Stimulated activated CD8-positive, alpha-beta memory T cell treated with anti-CD3 and anti-CD28 coated beads, Interleukin-7, amount 100 ng/mL, for 24 hours (primary cell): ENCODE results near the gene TMEM19.

Experiments used
- DNase-seq: peaks from one replicate; pipeline ENCODE4 v3.0.0-alpha.2; 2020; ENCODE audit warnings: low read depth

TMEM19 gene

GRCh38 chr12:71685914-71686657 is at the start of gene TMEM19:
Gene TMEM19, plus strand, starts transcription at chr12:71686082. Its CDS starts 599 bp downstream, at chr12:71686681.
- DNase-seq = peak; percentile 65

DNA sequence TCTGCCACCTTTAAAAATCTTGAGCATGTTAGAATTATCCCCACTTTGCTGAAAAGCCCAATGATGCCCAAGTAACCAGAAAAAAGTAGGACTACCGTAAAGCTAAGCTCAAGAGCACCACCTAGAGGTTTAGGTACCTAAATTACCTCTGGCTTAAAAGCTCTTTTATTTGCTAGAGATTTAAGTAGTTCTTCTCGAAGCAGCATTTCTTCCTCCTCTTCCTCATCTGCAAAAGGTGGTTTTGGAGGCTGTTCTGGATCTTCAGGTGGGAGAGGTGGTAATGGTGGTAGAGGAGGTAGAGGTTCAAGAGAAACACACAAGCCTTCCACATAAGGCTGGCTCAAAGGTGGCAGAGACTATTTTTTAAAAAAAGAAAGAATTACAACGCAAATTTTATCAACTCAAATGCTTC is 49.2 kb upstream of the TMEM19 start:
- no peak for DNase-seq

DNA sequence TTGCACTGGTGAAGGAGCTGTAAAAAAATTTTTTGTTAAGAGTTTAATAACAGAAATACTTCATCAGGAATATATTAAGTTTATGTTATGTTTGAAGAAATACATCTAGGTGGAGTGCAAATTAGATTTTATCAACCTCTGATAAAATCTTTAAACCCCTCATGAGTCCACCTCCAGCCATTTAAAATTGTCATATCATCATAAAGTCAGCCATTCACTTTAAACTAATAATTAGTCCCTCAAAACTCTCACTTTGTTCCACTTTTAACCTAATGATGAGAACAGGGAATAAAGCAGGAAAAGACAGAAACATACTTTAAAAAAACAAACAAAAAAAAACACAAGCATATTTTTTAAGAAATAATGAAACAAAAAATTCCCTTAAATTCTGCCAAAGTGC is 47.4 kb upstream of the TMEM19 start:
- no peak for DNase-seq

GRCh38 chr12:71639341-71639760 is 46.5 kb upstream of the TMEM19 start:
- DNase-seq = no peak

DNA sequence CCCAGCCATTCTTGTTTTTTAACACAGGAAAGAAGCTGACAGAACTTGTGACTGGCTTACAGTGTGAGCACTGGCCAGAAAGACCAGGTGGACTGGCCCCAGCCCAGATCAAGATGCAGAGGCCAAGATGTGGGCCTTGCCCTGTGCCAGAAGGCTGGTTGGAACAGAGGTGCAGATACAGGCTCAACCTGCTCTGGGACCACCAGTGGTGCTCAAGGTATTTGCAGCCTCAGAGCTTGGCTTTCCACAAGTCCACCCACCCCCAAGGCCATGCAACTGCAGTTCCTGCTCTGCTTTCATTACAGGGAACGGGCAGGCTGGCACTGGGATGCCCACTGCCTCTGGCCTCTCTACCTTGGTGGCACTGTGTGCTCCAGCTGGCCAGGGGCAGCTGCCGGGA is 45.6 kb upstream of the TMEM19 start:
- no peak for DNase-seq

DNA sequence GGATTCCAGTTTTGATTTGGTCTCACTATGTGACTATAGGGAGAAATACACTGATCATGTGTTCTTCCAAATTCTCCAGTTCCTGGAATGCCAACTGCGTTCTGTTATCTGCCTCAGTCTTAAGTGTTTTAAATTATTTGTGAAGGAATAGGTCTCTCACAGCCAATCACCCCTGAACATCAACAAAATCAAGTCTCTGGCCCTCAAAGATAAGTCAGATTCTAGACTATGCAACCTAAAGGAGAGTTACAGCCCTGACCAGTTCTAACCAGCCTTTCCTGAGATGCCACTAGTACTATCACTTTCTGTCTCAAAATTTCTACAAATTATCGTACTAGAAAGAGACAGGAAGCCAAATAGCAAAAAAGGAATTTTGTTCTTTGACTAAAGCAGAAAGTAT is 44.5 kb upstream of the TMEM19 start:
- DNase-seq = no peak

GRCh38 chr12:71642264-71642663 is 43.6 kb upstream of the TMEM19 start:
- no peak for DNase-seq

DNA sequence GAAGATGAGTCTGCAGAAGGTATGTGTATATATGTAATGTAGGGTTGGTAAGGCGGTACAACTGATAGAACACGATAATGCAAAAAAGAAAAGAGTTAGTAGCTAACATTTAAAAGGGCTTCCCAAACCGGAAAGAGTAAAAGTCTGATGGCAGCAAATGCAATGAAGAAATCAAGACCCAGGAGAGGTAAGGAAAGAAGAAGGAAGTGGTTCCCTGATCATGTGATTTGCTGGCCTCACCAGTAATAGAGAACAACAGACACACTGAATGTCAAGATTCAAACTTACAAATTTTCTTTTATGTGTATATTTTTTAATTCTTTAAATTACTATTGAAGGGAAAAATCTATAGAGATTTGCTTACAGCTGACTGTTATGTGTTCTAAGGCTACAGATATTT is 40.6 kb upstream of the TMEM19 start:
- DNase-seq = no peak

DNA sequence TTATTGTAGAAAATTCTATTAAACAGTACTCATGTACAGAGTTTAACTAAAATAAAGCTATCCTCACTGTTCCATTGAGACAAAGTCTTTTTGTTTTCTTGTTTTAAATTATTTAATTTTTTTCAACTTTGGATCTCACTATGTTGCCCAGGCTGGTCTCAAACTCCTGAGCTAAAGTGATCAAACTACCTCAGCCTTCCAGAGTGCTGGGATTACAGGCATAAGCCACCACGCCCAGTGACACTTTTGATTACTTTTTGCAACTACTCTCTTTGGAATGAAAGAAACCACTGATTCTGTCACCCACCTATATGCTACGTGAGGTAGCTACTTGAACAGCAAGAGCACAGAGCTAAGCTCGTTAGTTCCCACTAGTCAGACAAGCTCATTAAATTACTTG is 39.4 kb upstream of the TMEM19 start:
- no peak for DNase-seq

- DNase-seq = no peak
Measured at GRCh38 chr12:71648537-71648936, 37.3 kb upstream of the TMEM19 start.

GRCh38 chr12:71649401-71649800 is 36.5 kb upstream of the TMEM19 start:
- no peak for DNase-seq

DNA sequence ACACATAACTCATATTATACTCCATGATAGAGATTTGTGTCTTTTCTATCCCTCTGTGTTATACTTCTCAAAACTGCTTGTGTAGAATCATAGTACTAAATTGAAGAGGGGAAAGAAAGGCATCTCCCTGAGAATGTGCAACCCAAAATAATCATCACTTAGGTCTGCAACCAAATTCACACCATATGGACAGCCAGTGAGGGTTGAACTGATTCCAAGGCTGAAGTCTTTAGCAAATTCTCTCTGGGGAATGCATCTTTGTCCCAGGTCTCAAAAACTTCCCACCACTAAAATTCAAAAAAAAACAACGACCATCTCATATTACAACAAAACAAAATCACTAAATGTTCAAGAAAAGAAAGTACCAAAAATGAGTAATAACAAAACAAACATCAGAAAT is 33.2 kb upstream of the TMEM19 start:
- DNase-seq = no peak

DNA sequence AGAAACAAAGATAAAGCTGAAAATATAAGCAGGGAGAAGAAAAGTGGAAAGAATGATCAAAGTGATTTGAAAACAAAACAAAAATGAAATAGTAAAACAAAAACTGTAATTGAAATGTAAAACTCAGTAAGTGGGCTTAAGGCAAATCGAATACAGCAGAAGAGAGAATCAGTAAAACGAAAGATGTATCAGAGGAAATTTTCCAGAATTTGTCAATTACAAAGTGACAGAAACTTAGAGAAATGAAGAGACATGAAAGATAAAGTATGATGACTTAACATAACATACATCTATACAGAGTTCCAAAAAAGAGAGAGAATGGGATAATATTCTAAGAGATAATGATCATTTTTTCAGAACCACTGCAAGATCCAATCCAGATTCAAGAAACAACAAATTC is 32.7 kb upstream of the TMEM19 start:
- no peak for DNase-seq

DNA sequence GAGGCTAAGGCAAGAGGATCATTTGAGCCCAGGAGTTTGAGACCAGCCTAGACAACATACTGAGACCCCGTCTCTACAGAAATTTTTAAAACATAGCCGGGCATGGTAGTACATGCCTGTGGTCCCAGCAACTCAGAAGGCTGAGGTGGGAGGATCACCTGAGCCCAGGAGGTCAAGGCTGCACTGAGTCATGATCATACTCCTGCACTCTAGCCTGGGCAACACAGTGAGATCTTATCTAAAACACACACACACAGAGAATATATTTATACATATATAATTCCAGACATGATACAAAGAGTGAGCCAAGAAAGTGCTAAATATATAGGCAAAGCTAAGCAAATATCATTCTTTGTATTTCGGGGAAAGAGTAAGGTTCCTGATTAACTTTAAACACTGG is 31.7 kb upstream of the TMEM19 start:
- DNase-seq = no peak

DNA sequence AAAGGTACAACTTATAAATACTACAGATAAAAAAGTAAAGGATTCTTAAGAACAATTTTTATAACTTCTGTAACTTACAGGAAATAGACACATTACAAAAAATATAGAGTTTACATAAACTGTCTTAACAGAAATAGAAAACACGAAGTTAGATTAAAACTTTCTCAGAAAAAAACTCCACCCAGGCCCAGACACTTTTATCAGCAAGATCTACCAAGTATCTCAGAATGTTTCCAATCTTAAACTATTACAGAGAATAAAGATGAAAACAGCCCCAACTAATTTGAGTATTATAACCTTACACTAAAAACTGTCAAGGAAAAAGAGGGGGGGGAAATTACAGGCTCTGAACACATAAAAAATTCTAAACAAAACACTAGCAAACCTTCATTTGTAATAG is 30.4 kb upstream of the TMEM19 start:
- DNase-seq = no peak

DNA sequence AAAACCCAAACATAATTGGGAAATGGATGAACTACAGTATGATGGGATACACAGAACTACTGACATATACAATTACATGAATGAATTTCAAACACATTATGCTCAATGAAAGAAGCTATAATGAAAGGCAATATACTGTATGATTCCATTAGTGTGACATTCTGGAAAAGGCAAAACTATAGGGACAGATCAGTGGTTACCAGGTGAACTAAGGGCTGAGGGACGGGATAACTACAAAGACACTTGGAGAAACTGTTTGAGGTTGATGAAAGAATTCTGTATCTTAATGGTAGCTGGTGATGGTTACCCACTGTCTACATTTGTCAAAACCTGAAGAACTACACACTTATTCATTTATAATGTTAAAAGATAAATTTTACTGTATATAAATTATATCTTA is 30.0 kb upstream of the TMEM19 start:
- DNase-seq = no peak

DNA sequence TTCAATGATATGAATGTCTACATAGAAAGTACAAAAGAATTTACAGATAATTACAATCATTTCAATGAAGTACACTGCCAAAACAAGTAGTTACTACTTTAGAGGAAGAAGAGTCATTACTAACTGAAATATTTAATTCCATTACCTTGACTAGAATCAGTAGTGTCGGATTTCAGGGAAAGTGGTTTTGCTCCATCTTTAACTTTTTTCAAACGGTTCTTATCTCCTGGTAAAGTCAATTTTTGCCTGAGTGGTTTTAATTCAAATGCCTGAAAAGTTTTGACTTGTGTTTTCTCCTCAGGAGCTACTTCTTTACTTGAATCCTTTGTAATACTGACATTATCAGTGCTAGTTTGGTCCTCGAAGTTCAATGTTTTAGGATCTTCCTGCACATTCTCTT is 29.1 kb upstream of the TMEM19 start:
- DNase-seq = no peak

DNA sequence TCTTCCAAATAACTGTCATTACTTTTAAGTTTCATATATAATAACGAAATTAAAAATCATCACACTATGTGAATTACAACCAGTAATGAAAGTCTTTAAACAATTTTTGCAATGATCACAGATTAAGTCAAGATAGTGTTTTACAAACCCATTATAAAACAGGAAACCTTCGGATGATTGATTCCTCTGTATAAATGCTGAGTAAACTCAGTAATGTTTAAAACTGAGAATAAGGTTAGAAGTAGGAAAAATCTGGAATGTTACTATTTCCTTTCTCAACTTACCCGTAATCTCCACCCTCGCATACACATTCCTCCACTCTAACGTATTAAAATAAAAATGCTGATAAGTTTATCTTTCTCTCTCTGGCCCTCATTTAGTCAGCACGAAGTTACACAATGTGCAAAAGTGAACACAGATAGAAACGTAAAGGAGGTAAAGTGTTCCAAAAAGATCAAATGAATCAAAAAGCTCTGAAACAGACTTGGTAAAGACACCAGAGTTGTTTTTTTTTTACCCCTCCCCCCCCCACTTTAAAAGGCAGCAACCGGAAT is 23.8 kb upstream of the TMEM19 start:
- no peak for DNase-seq

DNA sequence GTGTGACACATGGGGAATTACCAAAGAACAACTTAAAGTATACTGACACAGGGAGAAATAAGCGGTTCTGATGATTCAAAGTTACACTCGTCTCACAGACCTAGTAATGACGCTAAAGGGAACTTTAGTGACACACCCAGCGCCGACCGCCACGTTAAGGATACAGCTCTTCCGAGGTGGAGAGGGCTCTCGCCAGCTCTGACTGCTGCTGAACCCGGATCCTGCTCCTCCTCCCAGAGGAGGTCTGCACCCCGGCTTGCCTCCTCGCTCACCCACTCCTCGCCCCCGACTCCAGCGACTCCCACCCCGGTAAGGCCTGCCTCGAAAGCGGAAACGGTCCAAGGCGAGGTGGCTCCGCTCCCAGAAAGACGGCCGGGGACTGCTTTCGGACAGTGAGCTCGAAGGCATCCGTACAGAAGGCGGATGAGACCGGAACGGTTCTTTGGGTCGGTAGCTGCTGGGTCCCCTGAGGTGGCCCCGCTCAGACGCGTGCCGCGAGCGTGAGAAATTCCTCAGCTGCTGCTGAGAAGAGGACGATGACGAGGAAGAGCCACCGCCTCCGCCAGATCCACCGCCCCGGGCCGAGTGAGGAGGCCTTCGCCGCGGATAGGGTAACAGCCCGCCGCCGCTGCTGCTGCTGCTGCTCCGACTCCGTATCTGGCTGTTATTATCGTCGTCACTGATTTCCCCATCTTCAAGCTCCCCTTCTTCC is 22.9 kb upstream of the TMEM19 start:
- peak; percentile 43 for DNase-seq

GRCh38 chr12:71663561-71664410 is 22.1 kb upstream of the TMEM19 start, which contains the start of the genes THAP2 and ZFC3H1:
Gene THAP2, plus strand, starts transcription at chr12:71664301. Its CDS starts 209 bp downstream, at chr12:71664510.
Gene ZFC3H1, minus strand, starts transcription at chr12:71663848. Its CDS starts 238 bp downstream, at chr12:71663610.
- peak; percentile 69 for DNase-seq

DNA sequence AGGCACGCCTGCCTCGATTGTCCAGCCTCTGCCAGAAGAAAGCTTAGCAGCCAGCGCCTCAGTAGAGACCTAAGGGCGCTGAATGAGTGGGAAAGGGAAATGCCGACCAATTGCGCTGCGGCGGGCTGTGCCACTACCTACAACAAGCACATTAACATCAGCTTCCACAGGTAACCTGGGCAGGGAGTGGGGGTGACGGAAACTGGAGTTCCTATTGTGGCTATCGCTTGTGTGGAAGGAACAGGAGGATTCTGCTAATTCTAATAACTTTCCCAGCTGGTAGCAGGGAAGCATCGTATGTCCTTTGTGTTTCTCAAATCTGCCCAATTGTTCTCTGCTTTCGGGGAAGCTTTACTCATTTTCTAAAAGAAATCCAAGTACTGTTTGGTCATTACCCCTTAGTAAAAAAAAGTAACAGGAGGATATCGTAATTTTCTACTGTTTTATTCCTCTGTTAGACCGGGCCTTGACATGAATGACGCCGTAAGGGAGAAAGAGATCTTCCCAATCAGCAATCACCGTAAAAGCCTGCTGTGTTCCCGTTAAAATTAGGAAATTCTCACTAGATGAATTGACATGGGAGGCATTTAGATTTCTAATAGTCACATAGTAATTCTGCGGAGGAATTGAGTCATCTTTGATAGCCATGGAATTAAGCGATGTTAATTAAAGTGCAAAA is 21.3 kb upstream of the TMEM19 start:
- DNase-seq = no peak

- DNase-seq = no peak
Measured at GRCh38 chr12:71665090-71665463, 20.8 kb upstream of the TMEM19 start.
